HG02642 (cell line): Measurements from ENCODE around the gene COX7C.
"Not testable (repeated sequence)": the region's sequence is repeated elsewhere in the genome, so short reads cannot be mapped to it uniquely, and the experiment has no call there.

ENCODE experiments used
- ATAC-seq: cut with Tn5 transposase; IDR thresholded peaks from one replicate; pipeline ENCODE4 v1.9.1; 2021; ENCODE audit warnings: mild to moderate bottlenecking; ENCODE audit not compliant: unreplicated experiment, poor library complexity

Gene COX7C

DNA sequence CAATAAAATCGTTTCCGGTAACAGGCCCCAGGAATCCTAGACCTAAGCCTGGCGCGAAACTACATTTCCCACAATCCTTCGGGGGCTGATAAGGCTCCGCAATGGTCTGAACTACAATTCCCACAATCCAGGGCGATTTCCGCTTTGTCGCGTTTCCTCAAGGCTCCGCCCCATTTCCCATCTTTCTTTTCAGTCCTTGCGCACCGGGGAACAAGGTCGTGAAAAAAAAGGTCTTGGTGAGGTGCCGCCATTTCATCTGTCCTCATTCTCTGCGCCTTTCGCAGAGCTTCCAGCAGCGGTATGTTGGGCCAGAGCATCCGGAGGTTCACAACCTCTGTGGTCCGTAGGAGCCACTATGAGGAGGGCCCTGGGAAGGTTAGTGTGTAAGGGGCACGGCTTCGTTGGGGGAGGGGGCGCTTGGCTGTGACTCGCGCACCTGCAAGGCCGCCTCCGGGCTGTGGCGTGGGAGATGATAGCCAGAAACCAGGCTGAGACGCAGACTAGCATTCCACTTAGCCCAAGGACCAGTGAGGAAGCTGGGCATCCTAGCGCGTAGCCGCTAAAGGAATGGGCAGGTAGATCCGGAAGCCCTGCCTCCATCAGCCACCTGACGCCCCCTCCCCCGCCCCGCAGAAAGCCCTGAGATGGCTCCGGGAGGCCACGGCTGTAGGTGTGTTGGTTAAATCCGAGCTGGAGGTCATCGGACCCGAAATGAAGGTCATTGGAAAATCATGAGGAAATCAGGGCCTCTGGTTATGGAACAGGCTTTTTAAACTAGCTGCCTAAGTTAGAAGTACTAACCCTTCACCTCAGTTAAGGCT lies at the start of gene COX7C:
Gene COX7C, plus strand, starts transcription at position 186 of the 821 bp plus-strand sequence. Its CDS starts 115 bp downstream, at position 301.
- peak; percentile 99 for ATAC-seq

- ATAC-seq, result not testable (repeated sequence)
Observed at GRCh38 chr5:86569522-86570426, 48.0 kb upstream of the COX7C start.

GRCh38 chr5:86570427-86571083 lies 47.2 kb upstream of the COX7C start:
- ATAC-seq, result no peak

GRCh38 chr5:86571109-86571508 lies 46.6 kb upstream of the COX7C start:
- not testable (repeated sequence) for ATAC-seq

GRCh38 chr5:86572825-86573517 lies 44.8 kb upstream of the COX7C start:
- no peak for ATAC-seq

DNA sequence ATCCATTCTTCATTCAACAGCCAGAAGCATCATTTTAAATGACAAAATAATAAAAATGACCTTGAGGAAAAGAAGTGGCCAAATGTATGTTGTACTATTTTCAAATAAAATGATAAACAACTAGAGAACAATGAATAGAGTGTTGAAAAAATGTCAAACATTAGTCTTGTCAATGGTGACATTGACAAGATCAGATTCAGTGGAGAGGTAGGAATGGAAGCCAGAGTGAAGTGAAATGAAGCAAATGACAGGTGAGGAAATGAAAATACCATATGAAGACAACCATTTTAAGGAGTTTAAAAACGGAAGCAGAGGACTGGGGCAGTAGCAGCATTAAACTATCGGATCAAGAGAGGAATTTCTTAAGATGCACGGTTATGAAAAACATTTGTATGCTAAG lies 38.2 kb upstream of the COX7C start:
- no peak for ATAC-seq

DNA sequence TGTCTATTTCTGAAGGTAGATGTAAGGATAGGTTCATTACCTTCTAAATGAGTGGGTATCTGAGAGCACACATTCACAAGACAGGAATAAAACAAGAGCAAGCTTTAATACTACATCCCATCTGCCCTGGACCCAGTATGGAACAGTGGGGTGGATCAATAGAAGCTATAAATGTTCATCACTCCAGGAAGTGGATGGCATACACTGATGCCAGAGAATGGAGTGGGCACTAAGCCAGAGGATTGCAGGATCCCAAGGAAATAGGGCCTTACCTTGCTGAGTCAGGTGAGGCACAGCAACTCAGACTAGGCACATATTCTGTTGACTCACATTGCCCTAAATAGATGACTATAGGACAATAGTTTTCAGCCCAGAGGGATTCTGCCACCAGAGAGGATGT lies 21.3 kb upstream of the COX7C start:
- ATAC-seq, result no peak

DNA sequence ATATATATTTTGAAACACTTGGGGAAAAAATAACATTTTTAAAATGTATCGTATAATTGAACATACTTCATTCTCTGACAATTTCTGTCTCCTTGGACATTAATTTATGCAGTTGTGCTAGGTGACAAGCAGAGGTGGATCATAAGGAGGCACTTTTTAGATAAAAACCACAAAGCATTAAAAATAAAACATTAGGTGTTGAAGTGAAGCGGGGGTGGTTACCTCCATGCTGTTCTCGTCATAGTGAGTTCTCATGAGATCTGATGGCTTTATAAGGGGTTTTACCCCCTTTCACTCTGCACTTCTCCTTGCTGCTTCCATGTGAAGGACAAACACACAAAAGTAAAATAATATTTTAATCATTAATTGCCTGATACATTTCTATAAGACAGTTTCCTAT lies 11.9 kb upstream of the COX7C start:
- no peak for ATAC-seq

GRCh38 chr5:86613455-86613854 lies 4.3 kb upstream of the COX7C start:
- ATAC-seq, result no peak

DNA sequence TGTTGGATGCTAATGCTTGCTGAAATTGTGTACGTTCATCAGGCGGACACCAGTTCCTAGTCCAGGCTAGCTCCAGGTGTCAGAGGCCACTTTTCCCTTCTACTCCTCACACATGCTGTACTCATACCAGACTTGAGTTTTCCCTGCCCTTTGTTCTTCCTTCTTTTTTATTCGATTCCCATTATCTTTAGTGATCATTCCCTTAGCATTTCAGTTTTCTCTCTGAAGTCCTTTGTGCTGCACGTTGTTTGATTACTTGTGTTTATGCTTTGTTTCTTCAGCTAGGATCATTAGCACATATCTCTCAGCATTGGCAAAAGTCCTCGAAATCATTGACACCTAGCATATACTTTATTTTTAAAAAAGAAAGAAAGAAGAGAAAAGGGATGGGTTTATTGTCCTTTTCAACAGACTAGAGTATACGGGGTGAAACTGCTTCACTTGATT lies 409 bp upstream of the COX7C start:
- ATAC-seq, result no peak

DNA sequence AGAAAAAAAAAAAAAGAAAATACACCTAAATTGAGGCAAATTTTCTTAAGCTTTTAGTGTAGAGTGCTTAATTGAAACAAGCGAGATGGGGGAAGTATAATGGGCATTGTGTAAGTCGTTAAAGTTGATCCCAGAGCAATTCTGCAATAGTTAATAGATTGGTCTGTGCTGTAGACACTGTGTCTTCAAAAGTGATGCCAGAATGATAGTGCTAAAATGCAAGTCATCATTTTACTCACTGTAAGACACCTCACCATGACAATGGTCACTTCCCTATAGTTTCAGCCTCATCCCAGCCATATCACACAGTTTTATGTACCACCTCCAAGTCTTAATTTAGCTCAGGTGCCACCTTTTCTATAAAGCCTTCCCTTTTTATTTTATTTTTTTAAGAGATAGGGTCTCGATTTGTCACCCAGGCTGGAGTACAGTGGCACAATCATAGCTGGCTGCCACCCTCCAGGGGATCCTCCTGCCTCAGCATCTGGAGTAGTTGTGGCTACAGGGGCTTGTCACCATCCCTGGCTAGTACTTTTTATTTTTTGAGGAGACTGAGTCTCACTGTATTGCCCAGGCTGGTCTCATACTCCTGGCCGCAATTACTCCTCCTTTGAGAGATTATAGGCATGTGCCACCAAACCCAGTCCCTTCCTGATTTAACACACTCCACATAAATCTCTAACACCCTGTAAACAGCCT lies 6.2 kb downstream of the COX7C start:
- ATAC-seq, result no peak

- no peak for ATAC-seq
Observed at GRCh38 chr5:86625148-86625547, 7.4 kb downstream of the COX7C start.

- ATAC-seq, result no peak
Observed at GRCh38 chr5:86626149-86626548, 8.4 kb downstream of the COX7C start.

DNA sequence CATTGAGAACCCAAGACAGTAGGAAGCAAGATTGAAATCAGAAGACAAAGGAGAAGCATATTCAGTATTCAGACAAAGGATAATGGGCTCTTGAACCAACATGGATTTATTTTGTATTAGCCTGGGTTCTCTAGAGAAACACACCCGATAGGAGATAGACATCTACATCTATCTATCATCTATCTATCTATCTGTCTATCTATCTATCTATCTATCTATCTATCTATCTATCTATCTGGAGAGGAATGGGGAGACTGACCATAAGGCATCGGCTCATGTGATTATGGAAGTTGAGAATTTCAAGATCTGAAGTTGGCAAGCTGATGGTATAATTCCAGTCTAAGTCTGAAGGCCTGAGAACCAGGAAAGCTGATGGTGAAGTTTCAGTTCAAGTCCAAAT lies 13.4 kb downstream of the COX7C start:
- no peak for ATAC-seq

- ATAC-seq, result no peak
Observed at GRCh38 chr5:86640998-86641397, 23.3 kb downstream of the COX7C start.

- ATAC-seq, result no peak
Observed at GRCh38 chr5:86644843-86645242, 27.1 kb downstream of the COX7C start.

DNA sequence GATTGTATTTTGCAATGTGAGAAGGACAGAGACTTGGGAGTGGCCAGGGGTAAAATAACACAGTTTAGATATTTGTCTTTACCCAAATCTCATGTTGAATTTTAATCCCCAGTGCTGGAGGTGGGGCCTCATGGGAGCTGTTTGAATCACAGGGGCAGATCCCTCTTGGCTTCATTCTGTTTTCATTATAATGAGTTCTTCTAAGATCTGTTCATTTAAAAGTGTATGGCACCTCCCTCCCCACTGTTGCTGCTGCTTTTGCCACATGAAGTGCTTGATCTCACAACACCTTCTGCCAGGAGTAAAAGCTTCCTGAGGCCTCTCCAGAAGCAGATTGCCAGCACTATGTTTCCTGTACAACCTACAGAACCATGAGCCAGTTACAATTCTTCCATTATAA lies 28.1 kb downstream of the COX7C start:
- no peak for ATAC-seq

DNA sequence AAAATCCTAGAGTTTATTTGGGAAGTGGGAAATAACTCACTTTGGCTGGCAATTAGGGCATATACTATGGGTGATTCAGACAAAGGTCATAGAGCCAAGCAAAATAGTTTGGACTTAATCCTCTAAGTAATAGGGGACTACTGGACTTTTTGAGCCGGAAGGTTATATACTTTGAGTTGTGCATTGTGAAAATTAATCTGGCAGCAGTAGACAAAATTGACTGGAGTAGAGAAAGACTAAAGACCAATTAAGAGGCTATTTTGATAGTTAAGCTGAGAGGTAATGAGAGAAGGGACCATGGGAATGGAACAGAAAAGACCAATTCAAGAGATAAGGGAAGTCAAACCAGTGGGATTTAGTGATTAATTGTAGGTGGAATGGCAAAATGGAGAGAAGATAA lies 28.9 kb downstream of the COX7C start:
- ATAC-seq, result no peak

DNA sequence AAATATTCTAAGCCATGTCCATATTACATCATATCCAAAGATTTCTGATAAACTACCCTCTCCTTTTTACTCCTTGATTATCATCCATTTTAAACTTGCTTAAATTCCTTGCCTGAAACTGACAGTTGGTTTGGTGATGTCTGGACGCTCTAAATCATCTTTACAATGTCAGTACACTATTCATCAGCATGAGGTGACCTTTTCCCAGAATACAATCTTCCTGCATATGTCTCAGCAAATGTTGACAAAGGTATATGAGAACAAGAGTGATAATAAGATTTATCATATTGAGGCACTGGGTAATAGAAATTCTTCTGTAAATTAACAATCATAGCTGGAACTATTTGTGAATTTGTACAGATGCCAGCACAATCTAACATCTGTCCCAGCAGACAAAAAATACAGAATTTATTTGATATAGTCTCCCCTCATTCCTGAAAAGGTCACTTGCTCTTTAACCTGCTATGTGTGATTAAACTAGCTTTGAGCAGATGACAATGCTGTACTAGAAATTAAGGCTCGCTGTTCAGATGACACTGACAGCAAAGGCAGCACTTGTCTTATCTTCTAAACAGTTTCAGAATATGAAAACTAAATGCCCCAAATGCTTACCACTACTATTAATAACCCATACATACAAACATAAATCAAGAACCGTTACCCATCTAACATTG lies 32.2 kb downstream of the COX7C start:
- ATAC-seq, result no peak
